Neural progenitor cell (in vitro differentiated cells): ENCODE results near the gene PWWP2A. TPM values are rescaled to one million over a fixed set of nuclear protein-coding genes. Genes with fewer than 3 reads are reported as not detected.

Experiments
- DNase-seq: peaks from one replicate; pipeline ENCODE4 v3.0.0-alpha.2; 2016; ENCODE audit warnings: low spot score
- H2AFZ ChIP-seq: fragments of 200-600 bp; sonication (generic); replicated peaks from 2 replicates; pipeline ENCODE4 v1.6.1; 2016; ENCODE audit warnings: antibody characterized with exemption
- H3F3A ChIP-seq: fragments of 200-600 bp; sonication (generic); 2 replicates; pipeline ENCODE4 v1.6.1; 2016; ENCODE audit warnings: antibody characterized with exemption, low read depth
- H3K27ac ChIP-seq: fragments of 200-600 bp; sonication (generic); 2 replicates; pipeline ENCODE4 v1.5.1; 2016; ENCODE audit warnings: mild to moderate bottlenecking
- H3K27me3 ChIP-seq: fragments of 200-600 bp; sonication (generic); 2 replicates; pipeline ENCODE4 v1.6.1; 2016; ENCODE audit warnings: mild to moderate bottlenecking, moderate library complexity
- H3K36me3 ChIP-seq: fragments of 200-600 bp; sonication (generic); 2 replicates; pipeline ENCODE4 v1.5.1; 2016
- H3K4me1 ChIP-seq: fragments of 200-600 bp; sonication (generic); 2 replicates; pipeline ENCODE4 v1.6.1; 2016; ENCODE audit warnings: mixed run types
- H3K4me2 ChIP-seq: fragments of 200-600 bp; sonication (generic); 2 replicates; pipeline ENCODE4 v1.6.1; 2016
- H3K4me3 ChIP-seq: fragments of 200-600 bp; sonication (generic); 2 replicates; pipeline ENCODE4 v1.5.1; 2016
- H3K79me2 ChIP-seq: fragments of 200-600 bp; sonication (generic); 2 replicates; pipeline ENCODE4 v1.6.1; 2016; ENCODE audit warnings: low read depth
- H3K9ac ChIP-seq: fragments of 200-600 bp; sonication (generic); 2 replicates; pipeline ENCODE4 v1.6.1; 2016
- H3K9me3 ChIP-seq: fragments of 200-600 bp; sonication (generic); 2 replicates; pipeline ENCODE4 v1.5.1; 2016; ENCODE audit warnings: low read depth
- H4K20me1 ChIP-seq: fragments of 200-600 bp; sonication (generic); 2 replicates; pipeline ENCODE4 v1.6.1; 2016; ENCODE audit warnings: low read depth
- H3K27ac Mint-ChIP-seq: 3 replicates; pipeline ENCODE4 v1.8.0; 2021; ENCODE audit warnings: mixed read lengths
- H3K27me3 Mint-ChIP-seq: 2 replicates; pipeline ENCODE4 v1.8.0; 2022; ENCODE audit warnings: low read depth, mild to moderate bottlenecking, inconsistent platforms, moderate library complexity, mixed read lengths; ENCODE audit not compliant: insufficient read depth
- H3K36me3 Mint-ChIP-seq: 3 replicates; pipeline ENCODE4 v1.8.0; 2021; ENCODE audit warnings: mixed read lengths
- H3K4me1 Mint-ChIP-seq: 3 replicates; pipeline ENCODE4 v1.8.0; 2021; ENCODE audit warnings: mixed read lengths
- H3K4me3 Mint-ChIP-seq: 3 replicates; pipeline ENCODE4 v1.8.0; 2021; ENCODE audit warnings: mild to moderate bottlenecking, moderate library complexity, mixed read lengths
- H3K9me3 Mint-ChIP-seq: 3 replicates; pipeline ENCODE4 v1.8.0; 2020; ENCODE audit warnings: mixed read lengths
- EZH2 ChIP-seq: fragments of 200-600 bp; sonication (generic); IDR thresholded peaks from 2 replicates; pipeline ENCODE4 v1.6.1; 2017; ENCODE audit warnings: antibody characterized with exemption, mild to moderate bottlenecking, moderate library complexity
- EZH2phosphoT487 ChIP-seq: fragments of 200-600 bp; sonication (generic); IDR thresholded peaks from 2 replicates; pipeline ENCODE4 v1.6.1; 2017; ENCODE audit warnings: antibody characterized with exemption
- total RNA-seq: library from RNA; depleted of rRNA; stranded (reverse); fragments of >200 nt; gene quantifications from 2 replicates; pipeline ENCODE4 v1.2.3, GENCODE V29; 2015; ENCODE audit warnings: low replicate concordance
- TF ChIP-seq, protein P1 (sequence below): fragments of 200-600 bp; sonication (generic); IDR thresholded peaks from 2 replicates; pipeline ENCODE4 v1.5.1; 2017; ENCODE audit warnings: antibody characterized with exemption, mild to moderate bottlenecking

Gene PWWP2A
- total RNA-seq, 1 donor from 2014 or later, result 49.0 TPM

DNA sequence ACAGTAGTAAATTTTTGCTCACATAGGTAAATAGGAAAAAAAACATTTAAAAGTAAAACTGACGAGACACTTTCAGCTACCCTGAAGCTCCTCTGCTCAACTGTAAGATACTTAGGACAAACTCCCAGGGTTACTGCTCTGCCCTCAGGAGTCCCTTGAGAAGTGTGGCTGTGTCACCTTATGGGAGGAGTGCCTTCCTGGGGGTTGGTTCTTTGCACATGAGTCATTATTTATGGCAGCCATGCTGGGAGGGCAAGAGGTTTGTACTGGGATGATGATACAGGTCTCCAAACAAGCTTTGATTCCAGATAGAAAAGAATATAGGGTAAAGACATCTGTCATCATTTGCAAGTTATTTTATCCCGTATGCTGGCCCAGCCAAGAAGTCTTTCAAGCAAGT, 64.4 kb downstream of the PWWP2A start:
- TF ChIP-seq EZH2 (no peak), EZH2phosphoT487 (no peak)
- TF ChIP-seq, protein P1, sequence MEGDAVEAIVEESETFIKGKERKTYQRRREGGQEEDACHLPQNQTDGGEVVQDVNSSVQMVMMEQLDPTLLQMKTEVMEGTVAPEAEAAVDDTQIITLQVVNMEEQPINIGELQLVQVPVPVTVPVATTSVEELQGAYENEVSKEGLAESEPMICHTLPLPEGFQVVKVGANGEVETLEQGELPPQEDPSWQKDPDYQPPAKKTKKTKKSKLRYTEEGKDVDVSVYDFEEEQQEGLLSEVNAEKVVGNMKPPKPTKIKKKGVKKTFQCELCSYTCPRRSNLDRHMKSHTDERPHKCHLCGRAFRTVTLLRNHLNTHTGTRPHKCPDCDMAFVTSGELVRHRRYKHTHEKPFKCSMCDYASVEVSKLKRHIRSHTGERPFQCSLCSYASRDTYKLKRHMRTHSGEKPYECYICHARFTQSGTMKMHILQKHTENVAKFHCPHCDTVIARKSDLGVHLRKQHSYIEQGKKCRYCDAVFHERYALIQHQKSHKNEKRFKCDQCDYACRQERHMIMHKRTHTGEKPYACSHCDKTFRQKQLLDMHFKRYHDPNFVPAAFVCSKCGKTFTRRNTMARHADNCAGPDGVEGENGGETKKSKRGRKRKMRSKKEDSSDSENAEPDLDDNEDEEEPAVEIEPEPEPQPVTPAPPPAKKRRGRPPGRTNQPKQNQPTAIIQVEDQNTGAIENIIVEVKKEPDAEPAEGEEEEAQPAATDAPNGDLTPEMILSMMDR, result no peak
- no peaks in the 10 kb centered on the region for H3K4me1 Mint-ChIP-seq
- H3K4me3 Mint-ChIP-seq, result no peak overlapping the region
- no peak for DNase-seq
- Histone ChIP-seq H3K4me2 (no peak overlapping the region), H3K79me2 (no peaks in the 10 kb centered on the region), H4K20me1 (no peaks in the 10 kb centered on the region), H3K4me1 (no peaks in the 10 kb centered on the region), H3K36me3 (peaks cover 5% of the 10 kb centered on the region), H2AFZ (no peak overlapping the region), H3K9me3 (no peaks in the 10 kb centered on the region), H3F3A (no peaks in the 10 kb centered on the region), H3K27me3 (no peaks in the 10 kb centered on the region), H3K4me3 (no peak overlapping the region), H3K9ac (no peak overlapping the region), H3K27ac (no peak overlapping the region)
- peaks cover 9% of the 10 kb centered on the region for H3K9me3 Mint-ChIP-seq
- H3K36me3 Mint-ChIP-seq, result peaks cover 43% of the 10 kb centered on the region
- no peaks in the 10 kb centered on the region for H3K27me3 Mint-ChIP-seq
- H3K27ac Mint-ChIP-seq, result no peak overlapping the region

DNA sequence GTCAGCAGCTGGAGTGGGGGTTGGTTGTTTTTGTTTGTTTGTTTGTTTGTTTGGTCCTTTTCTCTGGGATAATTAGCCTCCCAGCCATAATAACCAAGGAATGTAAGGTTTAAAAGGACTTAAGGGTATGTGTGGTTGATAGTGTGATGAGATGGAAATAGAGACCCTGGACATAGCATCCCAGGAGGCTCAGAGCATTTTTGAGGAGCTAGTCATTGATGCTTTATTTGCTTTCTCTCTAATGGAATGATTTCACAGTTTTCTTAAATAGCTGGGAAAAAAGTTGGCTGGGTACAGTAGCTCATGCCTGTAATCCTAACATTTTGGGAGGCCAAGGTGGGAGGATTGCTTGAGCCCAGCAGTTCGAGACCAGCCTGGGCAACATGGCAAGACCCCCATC, 65.2 kb downstream of the PWWP2A start:
- H2AFZ ChIP-seq, result no peak overlapping the region
- H3K27me3 ChIP-seq, result no peaks in the 10 kb centered on the region
- H3K9me3 ChIP-seq, result no peaks in the 10 kb centered on the region
- H3K4me2 ChIP-seq, result no peak overlapping the region
- H3K4me3 Mint-ChIP-seq, result no peak overlapping the region
- H3K9me3 Mint-ChIP-seq, result peaks cover 9% of the 10 kb centered on the region
- TF ChIP-seq, protein P1, result no peak
- TF ChIP-seq EZH2 (no peak), EZH2phosphoT487 (no peak)
- H3K36me3 Mint-ChIP-seq, result peaks cover 37% of the 10 kb centered on the region
- H4K20me1 ChIP-seq, result no peaks in the 10 kb centered on the region
- H3K27me3 Mint-ChIP-seq, result no peaks in the 10 kb centered on the region
- DNase-seq, result no peak
- H3K4me1 Mint-ChIP-seq, result no peaks in the 10 kb centered on the region
- H3K79me2 ChIP-seq, result no peaks in the 10 kb centered on the region
- H3K27ac ChIP-seq, result no peak overlapping the region
- peaks cover 5% of the 10 kb centered on the region for H3K36me3 ChIP-seq
- no peak overlapping the region for H3K27ac Mint-ChIP-seq
- no peaks in the 10 kb centered on the region for H3K4me1 ChIP-seq
- no peak overlapping the region for H3K9ac ChIP-seq
- H3F3A ChIP-seq, result no peaks in the 10 kb centered on the region
- H3K4me3 ChIP-seq, result no peak overlapping the region

DNA sequence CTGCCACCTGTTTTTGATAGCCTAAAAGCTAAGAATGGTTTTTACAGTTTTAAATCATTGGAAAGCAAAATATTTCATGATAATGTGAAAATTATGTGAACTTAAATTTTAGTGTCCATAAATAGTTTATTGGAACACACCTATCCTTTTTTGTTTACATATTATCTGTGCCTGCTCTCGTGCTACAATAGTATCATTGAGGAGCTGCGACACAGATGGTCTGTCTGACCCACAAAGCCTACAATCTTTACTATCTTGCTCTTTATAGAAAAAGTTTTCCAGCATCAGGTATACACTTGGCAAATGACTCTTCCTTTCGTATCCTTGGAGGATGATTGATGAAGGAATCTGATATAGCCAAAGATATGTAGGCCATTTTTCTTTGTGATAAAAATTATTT, 70.2 kb downstream of the PWWP2A start:
- peak overlapping the region; percentile 84 for H3K27ac Mint-ChIP-seq
- no peak for TF ChIP-seq EZH2
- TF ChIP-seq, protein P1, result no peak
- no peak for TF ChIP-seq EZH2phosphoT487
- H3K4me1 Mint-ChIP-seq, result no peaks in the 10 kb centered on the region

More for the DNA sequence above, 70.2 kb downstream of the PWWP2A start:
- no peak overlapping the region for H3K4me2 ChIP-seq
- H3K9me3 ChIP-seq, result no peaks in the 10 kb centered on the region
- peaks cover 31% of the 10 kb centered on the region for H3K36me3 Mint-ChIP-seq
- no peaks in the 10 kb centered on the region for H3K4me1 ChIP-seq
- H3K27me3 ChIP-seq, result no peaks in the 10 kb centered on the region
- no peak for DNase-seq
- H3K36me3 ChIP-seq, result peaks cover 5% of the 10 kb centered on the region
- no peak overlapping the region for H3K27ac ChIP-seq
- no peak overlapping the region for H2AFZ ChIP-seq
- H3K4me3 ChIP-seq, result no peak overlapping the region
- no peaks in the 10 kb centered on the region for H4K20me1 ChIP-seq
- no peaks in the 10 kb centered on the region for H3K79me2 ChIP-seq
- no peaks in the 10 kb centered on the region for H3F3A ChIP-seq
- peaks cover 2% of the 10 kb centered on the region for H3K27me3 Mint-ChIP-seq
- H3K4me3 Mint-ChIP-seq, result no peak overlapping the region
- no peak overlapping the region for H3K9ac ChIP-seq
- H3K9me3 Mint-ChIP-seq, result no peaks in the 10 kb centered on the region
